GM19023 (cell line): ENCODE data around the gene ACVR2A.

Experiments used
- ATAC-seq: cut with Tn5 transposase; IDR thresholded peaks from one replicate; pipeline ENCODE4 v1.9.1; 2021; ENCODE audit warnings: mild to moderate bottlenecking, moderate library complexity; ENCODE audit not compliant: unreplicated experiment

ACVR2A gene

GRCh38 chr2:147854557-147855134 lies 9.8 kb downstream of the ACVR2A start:
- no peak for ATAC-seq

- ATAC-seq = no peak
Measured at GRCh38 chr2:147855316-147855715, 10.5 kb downstream of the ACVR2A start.

- ATAC-seq = no peak
Measured at GRCh38 chr2:147855977-147856376, 11.1 kb downstream of the ACVR2A start.

- no peak for ATAC-seq
Measured at GRCh38 chr2:147860009-147860408, 15.2 kb downstream of the ACVR2A start.

- no peak for ATAC-seq
Measured at GRCh38 chr2:147862859-147863516, 18.2 kb downstream of the ACVR2A start.

DNA sequence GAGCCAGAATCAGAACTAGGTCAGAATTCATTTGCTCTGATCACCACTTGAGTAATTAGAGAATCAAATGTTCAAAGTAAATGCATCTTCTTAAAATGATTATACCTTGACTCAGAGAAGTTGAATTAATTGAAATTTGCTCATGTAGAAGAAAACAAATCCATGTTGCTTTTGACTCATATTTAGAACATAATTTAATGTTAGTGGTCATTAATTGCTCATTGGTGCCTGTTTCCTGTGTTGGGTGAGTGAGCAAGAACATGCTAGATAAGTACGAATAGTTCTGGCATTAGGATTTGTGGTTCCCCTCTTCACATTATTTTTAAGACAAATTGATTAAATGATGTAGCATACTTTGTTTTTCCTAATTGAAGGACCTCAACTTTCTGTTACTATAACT lies 19.0 kb downstream of the ACVR2A start:
- ATAC-seq = no peak

- ATAC-seq = no peak
Measured at GRCh38 chr2:147865560-147865959, 20.7 kb downstream of the ACVR2A start.

DNA sequence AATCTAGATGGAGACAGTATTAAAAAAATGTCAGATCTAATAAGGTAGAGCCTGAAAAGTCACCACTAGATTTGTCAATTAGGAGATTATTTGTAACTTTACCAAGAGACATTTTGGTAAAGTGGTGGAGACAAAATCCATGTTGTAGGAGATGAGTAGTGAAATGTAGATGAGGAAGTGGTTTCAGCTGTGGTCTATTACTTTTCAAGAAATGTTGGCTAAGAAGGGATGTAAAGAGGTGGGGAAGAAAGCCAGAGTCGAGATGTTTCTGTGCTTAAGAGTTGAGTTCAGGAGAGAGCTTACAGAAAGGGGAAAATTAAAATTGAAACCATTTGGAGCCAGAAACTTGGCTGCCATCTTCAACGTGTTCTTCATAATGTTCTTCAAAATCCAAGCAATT lies 22.2 kb downstream of the ACVR2A start:
- ATAC-seq = no peak

- ATAC-seq = no peak
Measured at GRCh38 chr2:147869934-147870333, 25.1 kb downstream of the ACVR2A start.

DNA sequence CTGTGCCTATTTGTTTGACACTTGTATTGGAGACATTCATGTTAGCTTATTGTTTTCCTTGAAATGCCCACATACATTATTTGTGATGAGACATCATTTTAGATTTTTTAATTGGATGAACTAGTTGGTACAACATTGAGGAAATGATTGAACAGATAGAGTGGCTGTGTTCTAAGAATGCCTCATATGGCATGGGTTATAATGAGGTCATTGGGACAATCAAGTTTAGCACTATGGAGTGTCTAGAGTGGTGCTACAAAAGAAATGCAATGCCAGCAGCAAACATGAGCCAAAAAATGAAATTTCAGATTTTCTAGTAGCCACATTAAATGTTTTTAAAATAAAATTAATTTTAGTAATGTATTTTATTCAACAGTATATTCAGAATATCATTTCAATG lies 28.1 kb downstream of the ACVR2A start:
- no peak for ATAC-seq

DNA sequence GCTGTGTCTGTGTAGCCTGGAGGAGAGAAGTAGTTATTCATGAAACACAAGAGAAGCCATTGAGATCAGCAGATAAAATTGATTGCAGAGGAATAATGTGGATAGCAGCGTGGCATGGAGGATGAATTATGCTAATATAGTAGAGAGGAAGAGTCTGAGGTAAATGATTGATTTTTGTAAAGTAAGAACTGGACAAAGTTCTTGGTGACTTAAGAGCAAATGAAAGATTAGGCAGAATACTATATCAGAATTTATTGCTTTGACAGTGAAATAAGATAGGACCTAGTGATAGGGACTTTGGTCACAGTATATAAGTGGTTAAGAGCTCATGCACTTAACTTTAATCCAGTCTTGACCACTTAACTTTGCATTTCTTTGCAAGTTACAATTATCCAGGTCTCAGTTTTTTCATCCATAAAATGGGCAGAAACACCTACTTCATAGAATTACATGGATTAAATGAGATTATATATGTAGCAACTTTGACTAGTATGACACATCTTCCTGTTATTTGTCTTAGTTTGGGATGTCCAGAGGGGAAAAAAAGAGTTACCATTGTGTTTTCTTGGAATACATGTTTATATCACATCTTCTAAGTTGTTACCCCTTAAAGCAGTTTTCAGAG lies 29.1 kb downstream of the ACVR2A start:
- no peak for ATAC-seq

GRCh38 chr2:147879846-147880245 lies 35.0 kb downstream of the ACVR2A start:
- ATAC-seq = no peak

- ATAC-seq = no peak
Measured at GRCh38 chr2:147882631-147883030, 37.8 kb downstream of the ACVR2A start.

GRCh38 chr2:147884830-147885229 lies 40.0 kb downstream of the ACVR2A start:
- no peak for ATAC-seq

- no peak for ATAC-seq
Measured at GRCh38 chr2:147886136-147886535, 41.3 kb downstream of the ACVR2A start.

- ATAC-seq = no peak
Measured at GRCh38 chr2:147888680-147889079, 43.9 kb downstream of the ACVR2A start.

DNA sequence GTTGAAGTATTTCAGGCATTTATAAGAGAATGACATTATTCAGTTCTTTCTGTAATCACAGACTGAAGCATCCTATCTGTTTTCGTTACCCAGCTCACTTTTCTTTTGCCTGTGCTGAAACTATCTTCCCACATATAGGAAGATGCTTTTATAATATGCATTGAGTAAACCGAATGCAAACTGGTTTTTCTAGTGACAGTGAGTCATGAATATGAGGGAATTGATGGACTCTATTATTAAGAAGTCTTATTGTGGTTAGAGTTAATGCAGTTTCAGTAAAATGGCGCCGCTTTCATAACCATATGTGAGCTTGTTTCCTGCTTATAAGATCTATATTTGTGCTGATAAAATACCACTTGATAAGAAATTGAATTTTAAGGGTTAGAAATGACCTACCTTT lies 59.2 kb downstream of the ACVR2A start:
- no peak for ATAC-seq

GRCh38 chr2:147909178-147909577 lies 64.3 kb downstream of the ACVR2A start:
- ATAC-seq = no peak

DNA sequence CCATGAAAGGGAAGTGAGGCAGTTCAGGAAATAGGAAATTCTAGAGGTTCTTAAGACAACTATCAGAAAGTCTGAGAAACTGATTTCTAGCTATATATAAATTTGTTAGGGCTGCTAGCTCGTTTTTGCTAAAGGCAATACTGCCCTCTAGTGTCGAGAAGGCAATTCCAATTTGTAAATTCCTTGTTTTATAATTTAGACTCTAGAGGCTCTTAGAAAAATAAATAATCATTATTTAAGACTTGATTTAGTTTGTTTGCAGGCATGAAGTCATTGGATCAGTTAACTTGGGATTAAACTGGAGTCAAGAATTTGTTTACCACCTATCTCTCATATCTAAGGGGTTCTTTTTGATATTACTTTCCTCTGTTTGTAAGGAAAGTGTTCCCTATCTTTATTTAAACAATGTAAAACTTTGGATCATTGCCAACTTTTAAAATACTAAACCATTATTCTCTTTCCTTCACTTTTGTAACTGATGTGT lies 66.2 kb downstream of the ACVR2A start:
- no peak for ATAC-seq

- ATAC-seq = no peak
Measured at GRCh38 chr2:147913701-147914480, 69.1 kb downstream of the ACVR2A start.

- ATAC-seq = no peak
Measured at GRCh38 chr2:147916067-147916466, 71.2 kb downstream of the ACVR2A start.

DNA sequence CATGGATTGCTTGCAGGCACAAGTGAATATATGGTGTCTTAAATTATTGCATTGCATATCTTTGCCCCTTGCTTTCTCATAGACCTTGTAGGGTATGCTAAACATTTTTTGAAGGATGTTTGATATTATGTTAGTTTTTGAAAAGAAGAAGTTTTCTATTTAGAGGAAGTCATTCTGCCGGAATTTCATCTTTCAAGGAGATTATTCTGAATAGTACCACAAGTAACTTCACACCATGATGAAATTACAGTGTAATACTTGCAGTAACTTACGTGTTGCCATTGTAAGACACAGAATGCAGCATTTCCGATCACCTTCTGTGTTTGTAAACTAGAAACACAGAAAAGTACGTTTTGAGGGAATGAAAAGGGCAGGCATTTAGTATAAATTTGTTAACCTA lies 71.9 kb downstream of the ACVR2A start:
- no peak for ATAC-seq
